ENCODE measurements around the gene AGBL1. TPM values are rescaled to one million over a fixed set of nuclear protein-coding genes. Genes with fewer than 3 reads are reported as not detected.

AGBL1 gene
- total and polyA plus RNA-seq, 4 donors: not detected

DNA sequence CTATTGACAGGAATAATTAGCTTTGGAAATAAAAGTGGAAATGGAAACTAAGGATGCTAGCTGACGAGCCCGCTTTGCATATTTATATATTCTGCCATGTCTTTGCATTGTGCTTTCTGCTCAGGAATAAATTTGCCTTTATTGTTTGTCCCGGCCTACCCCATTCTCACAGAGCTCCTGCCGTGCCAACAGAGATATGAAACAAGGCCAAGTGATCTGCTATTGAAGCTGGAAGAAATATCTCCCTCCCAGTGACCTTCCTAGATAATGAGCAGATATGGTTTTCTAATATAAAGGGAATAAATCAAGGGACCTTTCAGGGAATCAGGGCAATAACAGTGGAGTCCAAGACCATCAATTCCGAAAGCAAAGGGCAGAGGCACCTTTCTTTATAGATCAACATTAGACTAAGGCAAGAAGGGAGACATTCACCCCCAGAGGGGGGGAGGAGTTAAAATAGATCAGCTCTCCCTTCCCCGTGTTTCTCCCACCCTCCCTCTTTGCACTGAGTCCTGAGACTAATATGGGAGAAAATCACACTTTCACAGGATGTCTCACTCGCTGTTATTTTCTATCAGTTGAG, 664.6 kb downstream of the AGBL1 start:
- H3K27ac ChIP-seq (ENCODE audit: low read depth in 1 of 2, low read length in 2 of 2): no peak overlapping the region
- H3K9me3 ChIP-seq (ENCODE audit: control insufficient read depth in 4 of 4, low read length in 3 of 4): no peaks in the 10 kb centered on the region
- no peak for DNase-seq (ENCODE audit: low spot score)
- TF ChIP-seq, protein P1, sequence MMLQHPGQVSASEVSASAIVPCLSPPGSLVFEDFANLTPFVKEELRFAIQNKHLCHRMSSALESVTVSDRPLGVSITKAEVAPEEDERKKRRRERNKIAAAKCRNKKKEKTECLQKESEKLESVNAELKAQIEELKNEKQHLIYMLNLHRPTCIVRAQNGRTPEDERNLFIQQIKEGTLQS (IDR thresholded peaks at IDR 0.05): no peak
- TF ChIP-seq YY1 (IDR thresholded peaks at IDR 0.05): no peak
- H3K27me3 ChIP-seq (ENCODE audit: control insufficient read depth in 4 of 4, insufficient read depth in 4 of 4, low read length in 3 of 4): peaks cover 0 to 4% (median 0%) of the 10 kb centered on the region in 4 donors
- H3K4me1 ChIP-seq (ENCODE audit: control insufficient read depth in 4 of 4, insufficient read depth in 4 of 4, low read length in 3 of 4): no peaks in the 10 kb centered on the region
- no peak overlapping the region for H3K4me3 ChIP-seq (ENCODE audit: low read depth in 1 of 3, low read length in 3 of 3)
- H3K36me3 ChIP-seq (ENCODE audit: control insufficient read depth in 4 of 4, insufficient read depth in 3 of 4, low read depth in 1 of 4, low read length in 3 of 4): no peaks in the 10 kb centered on the region
- no peak overlapping the region for H3K9ac ChIP-seq (ENCODE audit: low read depth in 1 of 2, low read length in 2 of 2)
- 75% methylated on average over 7 of the region's 7 CpGs for WGBS

DNA sequence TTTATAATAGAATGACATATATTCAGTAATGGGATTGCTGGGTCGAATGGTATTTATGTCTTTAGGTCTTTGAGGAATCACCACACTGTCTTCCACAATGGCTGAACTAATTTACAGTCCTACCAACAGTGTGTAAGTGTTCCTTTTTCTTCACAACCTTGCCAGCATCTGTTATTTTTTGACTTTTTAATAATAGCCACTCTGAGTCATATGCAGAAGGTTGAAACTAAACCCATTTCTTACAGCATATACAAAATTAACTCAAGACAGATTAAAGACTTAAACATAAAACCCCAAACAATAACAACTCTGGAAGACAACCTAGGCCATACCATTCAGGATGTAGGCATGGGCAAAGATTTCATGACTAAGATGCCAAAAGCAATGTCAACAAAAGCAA, 671.4 kb downstream of the AGBL1 start:
- Histone ChIP-seq H3K4me3 (ENCODE audit: low read depth in 1 of 3, low read length in 3 of 3) (no peak overlapping the region), H3K4me1 (ENCODE audit: control insufficient read depth in 4 of 4, insufficient read depth in 4 of 4, low read length in 3 of 4) (no peaks in the 10 kb centered on the region), H3K27ac (ENCODE audit: low read depth in 1 of 2, low read length in 2 of 2) (no peak overlapping the region), H3K9me3 (ENCODE audit: control insufficient read depth in 4 of 4, low read length in 3 of 4) (no peaks in the 10 kb centered on the region), H3K27me3 (ENCODE audit: control insufficient read depth in 4 of 4, insufficient read depth in 4 of 4, low read length in 3 of 4) (no peaks in the 10 kb centered on the region), H3K9ac (ENCODE audit: low read depth in 1 of 2, low read length in 2 of 2) (no peak overlapping the region), H3K36me3 (ENCODE audit: control insufficient read depth in 4 of 4, insufficient read depth in 3 of 4, low read depth in 1 of 4, low read length in 3 of 4) (no peaks in the 10 kb centered on the region)
- no peak for TF ChIP-seq NR2F2 (IDR thresholded peaks at IDR 0.05)
- TF ChIP-seq, protein P2, sequence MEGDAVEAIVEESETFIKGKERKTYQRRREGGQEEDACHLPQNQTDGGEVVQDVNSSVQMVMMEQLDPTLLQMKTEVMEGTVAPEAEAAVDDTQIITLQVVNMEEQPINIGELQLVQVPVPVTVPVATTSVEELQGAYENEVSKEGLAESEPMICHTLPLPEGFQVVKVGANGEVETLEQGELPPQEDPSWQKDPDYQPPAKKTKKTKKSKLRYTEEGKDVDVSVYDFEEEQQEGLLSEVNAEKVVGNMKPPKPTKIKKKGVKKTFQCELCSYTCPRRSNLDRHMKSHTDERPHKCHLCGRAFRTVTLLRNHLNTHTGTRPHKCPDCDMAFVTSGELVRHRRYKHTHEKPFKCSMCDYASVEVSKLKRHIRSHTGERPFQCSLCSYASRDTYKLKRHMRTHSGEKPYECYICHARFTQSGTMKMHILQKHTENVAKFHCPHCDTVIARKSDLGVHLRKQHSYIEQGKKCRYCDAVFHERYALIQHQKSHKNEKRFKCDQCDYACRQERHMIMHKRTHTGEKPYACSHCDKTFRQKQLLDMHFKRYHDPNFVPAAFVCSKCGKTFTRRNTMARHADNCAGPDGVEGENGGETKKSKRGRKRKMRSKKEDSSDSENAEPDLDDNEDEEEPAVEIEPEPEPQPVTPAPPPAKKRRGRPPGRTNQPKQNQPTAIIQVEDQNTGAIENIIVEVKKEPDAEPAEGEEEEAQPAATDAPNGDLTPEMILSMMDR (IDR thresholded peaks at IDR 0.05; ENCODE audit: low read depth, low read length, missing input control): no peak
- TF ChIP-seq SP1 (IDR thresholded peaks at IDR 0.05): no peak
- no peak for TF ChIP-seq FOXA2 (IDR thresholded peaks at IDR 0.05)
- DNase-seq (ENCODE audit: low spot score): no peak
- WGBS: 57% methylated on average over 1 of the region's 1 CpG

DNA sequence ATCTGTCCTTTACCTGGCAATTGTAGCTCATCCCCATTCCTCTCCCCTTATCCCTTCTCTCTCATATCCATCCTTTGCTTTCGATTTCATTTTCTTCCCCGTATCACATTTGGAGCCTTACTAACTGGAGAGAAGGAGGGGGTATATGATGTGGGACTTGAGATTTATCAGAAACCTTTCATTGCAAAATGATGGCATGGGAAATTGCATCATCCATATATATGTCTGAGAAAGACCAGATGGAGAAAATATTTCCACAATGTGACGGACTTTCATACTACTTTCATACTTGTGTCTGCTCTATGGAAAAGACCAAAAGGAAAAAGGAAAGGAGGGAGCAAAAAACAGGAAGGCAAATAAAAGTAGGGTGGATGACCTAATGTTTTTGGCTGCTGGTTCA, 675.2 kb downstream of the AGBL1 start:
- H3K9me3 ChIP-seq (ENCODE audit: control insufficient read depth in 4 of 4, low read length in 3 of 4): no peaks in the 10 kb centered on the region
- no peak overlapping the region for H3K27ac ChIP-seq (ENCODE audit: low read depth in 1 of 2, low read length in 2 of 2)
- TF ChIP-seq FOXA2 (IDR thresholded peaks at IDR 0.05): no peak
- TF ChIP-seq, protein P3, sequence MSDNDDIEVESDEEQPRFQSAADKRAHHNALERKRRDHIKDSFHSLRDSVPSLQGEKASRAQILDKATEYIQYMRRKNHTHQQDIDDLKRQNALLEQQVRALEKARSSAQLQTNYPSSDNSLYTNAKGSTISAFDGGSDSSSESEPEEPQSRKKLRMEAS (IDR thresholded peaks at IDR 0.05): no peak
- no peak for TF ChIP-seq HNF4G (IDR thresholded peaks at IDR 0.05)
- no peak for TF ChIP-seq TAF1 (conservative IDR thresholded peaks at IDR 0.05)
- no peak overlapping the region for H3K9ac ChIP-seq (ENCODE audit: low read depth in 1 of 2, low read length in 2 of 2)
- no peaks in the 10 kb centered on the region for H3K27me3 ChIP-seq (ENCODE audit: control insufficient read depth in 4 of 4, insufficient read depth in 4 of 4, low read length in 3 of 4)
- no peak for DNase-seq (ENCODE audit: low spot score)
- no peaks in the 10 kb centered on the region for H3K4me1 ChIP-seq (ENCODE audit: control insufficient read depth in 4 of 4, insufficient read depth in 4 of 4, low read length in 3 of 4)
- no peak overlapping the region for H3K4me3 ChIP-seq (ENCODE audit: low read depth in 1 of 3, low read length in 3 of 3)
- no peaks in the 10 kb centered on the region for H3K36me3 ChIP-seq (ENCODE audit: control insufficient read depth in 4 of 4, insufficient read depth in 3 of 4, low read depth in 1 of 4, low read length in 3 of 4)
- 68% methylated on average over 3 of the region's 3 CpGs for WGBS

DNA sequence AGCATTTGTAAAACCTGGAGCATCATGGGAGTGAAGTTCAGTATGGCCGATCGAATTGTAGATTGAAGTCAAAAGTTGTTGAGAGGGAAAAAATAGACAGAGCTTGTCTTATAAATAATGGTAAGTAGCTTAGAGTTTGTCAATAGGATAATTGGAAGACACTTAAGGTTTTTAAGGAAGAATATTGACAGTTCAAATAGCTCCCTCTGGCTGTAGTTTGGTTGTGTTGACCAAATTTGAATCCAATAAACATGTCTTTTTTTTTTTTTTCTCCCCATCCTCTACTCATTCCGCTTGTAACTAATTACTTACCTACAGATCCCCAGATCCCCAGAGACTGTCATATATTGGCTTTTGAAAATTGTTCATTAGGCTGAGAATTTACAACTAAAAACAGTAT, 677.0 kb downstream of the AGBL1 start:
- H3K36me3 ChIP-seq (ENCODE audit: control insufficient read depth in 4 of 4, insufficient read depth in 3 of 4, low read depth in 1 of 4, low read length in 3 of 4): no peaks in the 10 kb centered on the region
- no peaks in the 10 kb centered on the region for H3K4me1 ChIP-seq (ENCODE audit: control insufficient read depth in 4 of 4, insufficient read depth in 4 of 4, low read length in 3 of 4)
- H3K9me3 ChIP-seq (ENCODE audit: control insufficient read depth in 4 of 4, low read length in 3 of 4): no peaks in the 10 kb centered on the region
- H3K4me3 ChIP-seq (ENCODE audit: low read depth in 1 of 3, low read length in 3 of 3): no peak overlapping the region
- H3K9ac ChIP-seq (ENCODE audit: low read depth in 1 of 2, low read length in 2 of 2): no peak overlapping the region
- DNase-seq (ENCODE audit: low spot score): no peak
- H3K27ac ChIP-seq (ENCODE audit: low read depth in 1 of 2, low read length in 2 of 2): no peak overlapping the region
- WGBS: 85% methylated on average over 3 of the region's 3 CpGs
- H3K27me3 ChIP-seq (ENCODE audit: control insufficient read depth in 4 of 4, insufficient read depth in 4 of 4, low read length in 3 of 4): no peaks in the 10 kb centered on the region
- no peak for TF ChIP-seq YY1 (IDR thresholded peaks at IDR 0.05)
- TF ChIP-seq SP1 (IDR thresholded peaks at IDR 0.05): no peak
- TF ChIP-seq HNF4G (IDR thresholded peaks at IDR 0.05): no peak
- TF ChIP-seq NR2F2 (IDR thresholded peaks at IDR 0.05): no peak
- no peak for TF ChIP-seq RXRA (IDR thresholded peaks at IDR 0.05)
- TF ChIP-seq, protein P1 (IDR thresholded peaks at IDR 0.05): no peak
- no peak for TF ChIP-seq JUND (IDR thresholded peaks at IDR 0.05)
- TF ChIP-seq FOXA1 (IDR thresholded peaks at IDR 0.05): no peak
- no peak for TF ChIP-seq HNF4A (conservative IDR thresholded peaks at IDR 0.05)
- TF ChIP-seq RAD21 (IDR thresholded peaks at IDR 0.05): no peak
- TF ChIP-seq, protein P4, sequence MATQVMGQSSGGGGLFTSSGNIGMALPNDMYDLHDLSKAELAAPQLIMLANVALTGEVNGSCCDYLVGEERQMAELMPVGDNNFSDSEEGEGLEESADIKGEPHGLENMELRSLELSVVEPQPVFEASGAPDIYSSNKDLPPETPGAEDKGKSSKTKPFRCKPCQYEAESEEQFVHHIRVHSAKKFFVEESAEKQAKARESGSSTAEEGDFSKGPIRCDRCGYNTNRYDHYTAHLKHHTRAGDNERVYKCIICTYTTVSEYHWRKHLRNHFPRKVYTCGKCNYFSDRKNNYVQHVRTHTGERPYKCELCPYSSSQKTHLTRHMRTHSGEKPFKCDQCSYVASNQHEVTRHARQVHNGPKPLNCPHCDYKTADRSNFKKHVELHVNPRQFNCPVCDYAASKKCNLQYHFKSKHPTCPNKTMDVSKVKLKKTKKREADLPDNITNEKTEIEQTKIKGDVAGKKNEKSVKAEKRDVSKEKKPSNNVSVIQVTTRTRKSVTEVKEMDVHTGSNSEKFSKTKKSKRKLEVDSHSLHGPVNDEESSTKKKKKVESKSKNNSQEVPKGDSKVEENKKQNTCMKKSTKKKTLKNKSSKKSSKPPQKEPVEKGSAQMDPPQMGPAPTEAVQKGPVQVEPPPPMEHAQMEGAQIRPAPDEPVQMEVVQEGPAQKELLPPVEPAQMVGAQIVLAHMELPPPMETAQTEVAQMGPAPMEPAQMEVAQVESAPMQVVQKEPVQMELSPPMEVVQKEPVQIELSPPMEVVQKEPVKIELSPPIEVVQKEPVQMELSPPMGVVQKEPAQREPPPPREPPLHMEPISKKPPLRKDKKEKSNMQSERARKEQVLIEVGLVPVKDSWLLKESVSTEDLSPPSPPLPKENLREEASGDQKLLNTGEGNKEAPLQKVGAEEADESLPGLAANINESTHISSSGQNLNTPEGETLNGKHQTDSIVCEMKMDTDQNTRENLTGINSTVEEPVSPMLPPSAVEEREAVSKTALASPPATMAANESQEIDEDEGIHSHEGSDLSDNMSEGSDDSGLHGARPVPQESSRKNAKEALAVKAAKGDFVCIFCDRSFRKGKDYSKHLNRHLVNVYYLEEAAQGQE (IDR thresholded peaks at IDR 0.05): no peak
- TF ChIP-seq, protein P2 (IDR thresholded peaks at IDR 0.05; ENCODE audit: low read depth, low read length, missing input control): no peak
